OCI-LY3 (cell line): Measurements from ENCODE around the gene TBX6.

Experiments used
- H2AFZ ChIP-seq: fragments of 200-600, 300-600 bp; shearing (Covaris generic); 2 replicates; pipeline ENCODE4 v1.6.0; 2014; ENCODE audit warnings: antibody characterized with exemption, low read depth, low read length
- H3K27ac ChIP-seq: fragments of 200-600, 300-600 bp; sonication (generic); 2 replicates; pipeline ENCODE4 v1.5.1; 2014; ENCODE audit warnings: mild to moderate bottlenecking, low read length, moderate library complexity, mixed read lengths
- H3K27me3 ChIP-seq: fragments of 200-600, 300-600 bp; sonication (generic); 2 replicates; pipeline ENCODE4 v1.6.1; 2014; ENCODE audit warnings: low read depth, low read length, mixed read lengths
- H3K36me3 ChIP-seq: fragments of 200-600, 300-600 bp; sonication (generic); replicated peaks from 2 replicates; pipeline ENCODE3; 2014; ENCODE audit warnings: low read depth, low read length, mixed read lengths
- H3K4me1 ChIP-seq: fragments of 300-600, 200-600 bp; sonication (generic); 2 replicates; pipeline ENCODE4 v1.6.1; 2014; ENCODE audit warnings: low read length, mixed read lengths
- H3K4me2 ChIP-seq: fragments of 200-600, 300-600 bp; sonication (generic); 2 replicates; pipeline ENCODE4 v1.6.1; 2014; ENCODE audit warnings: low read length, mixed read lengths
- H3K4me3 ChIP-seq: fragments of 300-600, 200-600 bp; sonication (generic); 2 replicates; pipeline ENCODE4 v1.5.1; 2014; ENCODE audit warnings: antibody characterized with exemption, mild to moderate bottlenecking, low read length, moderate library complexity
- H3K79me2 ChIP-seq: fragments of 300-600, 200-600 bp; shearing (Covaris generic); 2 replicates; pipeline ENCODE4 v1.6.1; 2014; ENCODE audit warnings: mild to moderate bottlenecking, low read length, mixed read lengths
- H3K9ac ChIP-seq: fragments of 300-600, 200-600 bp; shearing (Covaris generic); 2 replicates; pipeline ENCODE4 v1.6.0; 2014; ENCODE audit warnings: mild to moderate bottlenecking, low read length, moderate library complexity
- H3K9me3 ChIP-seq: fragments of 200-600, 300-600 bp; shearing (Covaris generic); 2 replicates; pipeline ENCODE4 v1.6.1; 2014; ENCODE audit warnings: low read length, mixed read lengths; ENCODE audit not compliant: insufficient read depth
- H4K20me1 ChIP-seq: fragments of 200-600, 300-600 bp; sonication (generic); 2 replicates; pipeline ENCODE4 v1.6.1; 2016; ENCODE audit warnings: low read length, mixed read lengths; ENCODE audit not compliant: insufficient read depth
- EZH2phosphoT487 ChIP-seq: fragments of 200-600 bp; shearing (Covaris generic); IDR thresholded peaks from 2 replicates; pipeline ENCODE4 v1.6.1; 2018; ENCODE audit warnings: antibody characterized with exemption, mixed run types, low read depth
- TF ChIP-seq, protein P1 (sequence below): fragments of 200-600, 300-600 bp; sonication (generic); IDR thresholded peaks from 2 replicates; pipeline ENCODE4 v1.5.1; 2014; ENCODE audit warnings: antibody characterized with exemption, low read length, low read depth

Gene TBX6

DNA sequence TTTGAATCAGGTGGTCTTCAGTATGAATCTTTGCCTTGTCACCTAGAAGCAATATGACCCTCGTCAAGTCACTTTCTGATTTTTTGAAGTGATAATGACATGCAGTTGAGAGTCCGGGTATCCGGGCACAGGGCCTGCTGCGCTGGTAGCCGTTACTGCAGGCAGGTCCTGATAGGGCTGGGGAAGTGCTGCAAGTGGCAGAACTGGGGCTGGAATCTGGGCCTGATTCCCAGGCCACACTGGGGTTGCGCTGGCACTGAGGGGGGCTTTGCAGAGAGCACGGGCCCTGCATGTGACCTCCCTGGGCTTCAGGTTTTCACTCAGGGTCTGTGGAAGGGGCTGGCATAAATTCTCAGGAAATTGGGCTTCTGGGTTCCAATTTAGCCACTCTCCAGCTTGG, 13.0 kb downstream of the TBX6 start:
- Histone ChIP-seq H3K9ac (no peak overlapping the region), H3K4me2 (no peak overlapping the region), H4K20me1 (peaks cover 9% of the 10 kb centered on the region), H3K27ac (no peak overlapping the region), H3K27me3 (no peaks in the 10 kb centered on the region), H3K79me2 (peaks cover 42% of the 10 kb centered on the region), H2AFZ (no peak overlapping the region), H3K36me3 (peaks cover 50% of the 10 kb centered on the region), H3K9me3 (no peaks in the 10 kb centered on the region), H3K4me1 (peaks cover 16% of the 10 kb centered on the region), H3K4me3 (no peak overlapping the region)
- TF ChIP-seq EZH2phosphoT487 = no peak
- TF ChIP-seq, protein P1, sequence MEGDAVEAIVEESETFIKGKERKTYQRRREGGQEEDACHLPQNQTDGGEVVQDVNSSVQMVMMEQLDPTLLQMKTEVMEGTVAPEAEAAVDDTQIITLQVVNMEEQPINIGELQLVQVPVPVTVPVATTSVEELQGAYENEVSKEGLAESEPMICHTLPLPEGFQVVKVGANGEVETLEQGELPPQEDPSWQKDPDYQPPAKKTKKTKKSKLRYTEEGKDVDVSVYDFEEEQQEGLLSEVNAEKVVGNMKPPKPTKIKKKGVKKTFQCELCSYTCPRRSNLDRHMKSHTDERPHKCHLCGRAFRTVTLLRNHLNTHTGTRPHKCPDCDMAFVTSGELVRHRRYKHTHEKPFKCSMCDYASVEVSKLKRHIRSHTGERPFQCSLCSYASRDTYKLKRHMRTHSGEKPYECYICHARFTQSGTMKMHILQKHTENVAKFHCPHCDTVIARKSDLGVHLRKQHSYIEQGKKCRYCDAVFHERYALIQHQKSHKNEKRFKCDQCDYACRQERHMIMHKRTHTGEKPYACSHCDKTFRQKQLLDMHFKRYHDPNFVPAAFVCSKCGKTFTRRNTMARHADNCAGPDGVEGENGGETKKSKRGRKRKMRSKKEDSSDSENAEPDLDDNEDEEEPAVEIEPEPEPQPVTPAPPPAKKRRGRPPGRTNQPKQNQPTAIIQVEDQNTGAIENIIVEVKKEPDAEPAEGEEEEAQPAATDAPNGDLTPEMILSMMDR = no peak

DNA sequence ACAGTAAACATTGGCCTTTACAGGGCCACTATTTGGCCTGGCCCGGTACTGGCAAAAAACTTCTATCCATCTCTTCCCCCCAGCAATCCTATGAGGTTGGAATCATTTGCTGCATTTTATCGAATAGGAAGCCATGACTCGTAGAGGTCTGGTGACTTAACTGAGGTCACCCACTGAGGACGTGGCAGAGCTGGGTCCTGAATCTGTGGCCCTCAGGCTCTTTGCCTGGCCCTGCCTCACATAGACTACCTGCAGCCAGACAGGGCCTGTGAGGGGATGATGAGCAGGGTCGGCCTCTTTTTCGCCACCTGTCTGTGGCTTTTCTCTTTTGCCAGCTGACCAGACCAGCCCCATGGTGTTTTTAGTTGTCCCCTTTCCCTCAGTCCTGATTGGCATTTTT, 14.1 kb downstream of the TBX6 start:
- Histone ChIP-seq H3K9me3 (no peaks in the 10 kb centered on the region), H3K27me3 (no peaks in the 10 kb centered on the region), H3K4me2 (no peak overlapping the region), H3K4me3 (no peak overlapping the region), H3K36me3 (peaks cover 41% of the 10 kb centered on the region), H3K4me1 (peaks cover 16% of the 10 kb centered on the region), H4K20me1 (peaks cover 9% of the 10 kb centered on the region), H3K27ac (no peak overlapping the region), H3K79me2 (peaks cover 42% of the 10 kb centered on the region), H2AFZ (no peak overlapping the region), H3K9ac (no peak overlapping the region)
- no peak for TF ChIP-seq EZH2phosphoT487
- TF ChIP-seq, protein P1 = no peak

DNA sequence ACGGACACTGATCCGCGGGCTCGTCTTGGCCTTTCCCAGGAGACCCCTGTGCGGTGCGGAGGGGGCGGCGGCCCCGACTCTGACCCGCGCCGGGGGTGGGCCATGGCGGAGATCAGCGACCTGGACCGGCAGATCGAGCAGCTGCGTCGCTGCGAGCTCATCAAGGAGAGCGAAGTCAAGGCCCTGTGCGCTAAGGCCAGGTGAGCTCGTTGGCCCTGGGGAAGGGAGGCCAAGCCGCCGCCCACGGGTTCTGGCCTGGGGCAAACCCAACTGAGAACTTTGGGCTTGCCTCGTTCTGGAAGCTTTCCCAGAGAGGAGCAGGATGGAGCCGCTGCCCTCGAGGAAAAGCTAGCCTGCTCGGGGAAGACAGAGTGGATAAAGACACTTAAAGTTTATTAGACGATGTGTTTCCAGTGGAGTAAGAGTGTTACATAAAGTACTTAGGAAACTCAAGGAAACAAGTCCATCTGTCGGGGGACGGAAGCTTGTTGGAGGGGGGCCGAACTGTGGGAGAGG, 15.4 kb downstream of the TBX6 start:
- peaks cover 9% of the 10 kb centered on the region for H4K20me1 ChIP-seq
- no peaks in the 10 kb centered on the region for H3K27me3 ChIP-seq
- no peak for TF ChIP-seq EZH2phosphoT487
- TF ChIP-seq, protein P1 = no peak
- peaks cover 42% of the 10 kb centered on the region for H3K79me2 ChIP-seq
- H3K9ac ChIP-seq = peak overlapping the region; percentile 79
- H3K27ac ChIP-seq = peak overlapping the region; percentile 73
- peak overlapping the region; percentile 83 for H3K4me3 ChIP-seq
- no peak overlapping the region for H2AFZ ChIP-seq
- H3K4me2 ChIP-seq = peak overlapping the region; percentile 94
- H3K36me3 ChIP-seq = peaks cover 42% of the 10 kb centered on the region
- no peaks in the 10 kb centered on the region for H3K9me3 ChIP-seq
- H3K4me1 ChIP-seq = peaks cover 16% of the 10 kb centered on the region

DNA sequence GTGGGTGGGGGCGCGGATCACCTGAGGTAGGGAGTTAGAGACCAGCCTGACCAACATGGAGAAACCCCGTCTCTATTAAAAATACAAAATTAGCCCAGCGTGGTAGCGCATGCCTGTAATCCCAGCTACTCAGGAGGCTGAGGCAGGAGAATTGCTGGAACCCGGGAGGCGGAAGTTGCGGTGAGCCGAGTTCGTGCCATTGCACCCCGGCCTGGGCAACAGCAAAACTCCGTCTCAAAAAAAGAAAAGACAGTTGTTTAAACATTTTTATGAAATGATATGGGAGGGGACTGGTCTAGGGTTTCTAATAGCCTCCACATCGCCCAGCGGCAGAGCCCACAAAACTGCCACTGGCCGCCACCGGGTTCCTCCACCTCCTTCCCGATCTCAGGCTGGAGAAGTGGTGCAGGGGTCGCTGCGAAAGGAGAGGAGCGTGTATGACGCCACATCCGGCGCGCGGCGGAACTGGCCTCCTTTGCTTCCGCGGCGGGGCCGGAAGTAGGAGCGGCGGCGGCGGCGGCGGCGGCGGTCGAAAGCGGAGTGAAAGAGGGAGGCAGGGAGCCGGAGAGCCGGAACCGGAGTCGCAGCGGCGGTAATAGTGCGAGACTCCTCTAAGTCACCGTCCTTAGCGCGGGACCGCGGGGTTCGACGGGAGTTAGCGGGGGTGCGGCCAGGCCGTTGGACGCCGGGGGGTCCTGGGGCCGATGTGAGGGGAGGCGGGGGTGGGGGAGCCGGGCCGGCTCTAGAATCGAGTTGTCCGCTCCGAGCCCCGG, 16.0 kb downstream of the TBX6 start, which contains the start of gene PPP4C:
TSS of gene PPP4C (plus strand) at position 492 of the 773 bp plus-strand sequence. CDS start 384 bp downstream, outside the sequence.
- Histone ChIP-seq H3K27ac (peak within 1 kb of the TSS; percentile 73), H3K4me1 (peaks cover 16% of the 10 kb centered on the region), H3K9me3 (no peaks in the 10 kb centered on the region), H3K27me3 (no peaks in the 10 kb centered on the region), H2AFZ (no peak within 1 kb of the TSS), H4K20me1 (peaks cover 11% of the 10 kb centered on the region), H3K79me2 (peaks cover 42% of the 10 kb centered on the region), H3K36me3 (peaks cover 40% of the 10 kb centered on the region), H3K4me2 (peak within 1 kb of the TSS; percentile 94), H3K4me3 (peak within 1 kb of the TSS; percentile 83), H3K9ac (peak within 1 kb of the TSS; percentile 79)
- TF ChIP-seq, protein P1 = no peak
- no peak for TF ChIP-seq EZH2phosphoT487
